GM12865 (cell line): ENCODE results near the gene SLC22A23.

Source experiments
- DNase-seq: peaks from one replicate; pipeline ENCODE4 v3.0.0; 2010; ENCODE audit warnings: low read depth
- H3K4me3 ChIP-seq: 2 replicates; pipeline ENCODE4 v1.5.1; 2011; ENCODE audit warnings: mild to moderate bottlenecking, low read depth, low read length, control low read depth
- TF ChIP-seq, protein P1 (sequence below): IDR thresholded peaks from 2 replicates; pipeline ENCODE4 v1.5.1; 2011; ENCODE audit warnings: low read length, control low read depth, low read depth, inconsistent platforms; ENCODE audit not compliant: insufficient read depth; ENCODE audit errors: missing control alignments

Gene SLC22A23

DNA sequence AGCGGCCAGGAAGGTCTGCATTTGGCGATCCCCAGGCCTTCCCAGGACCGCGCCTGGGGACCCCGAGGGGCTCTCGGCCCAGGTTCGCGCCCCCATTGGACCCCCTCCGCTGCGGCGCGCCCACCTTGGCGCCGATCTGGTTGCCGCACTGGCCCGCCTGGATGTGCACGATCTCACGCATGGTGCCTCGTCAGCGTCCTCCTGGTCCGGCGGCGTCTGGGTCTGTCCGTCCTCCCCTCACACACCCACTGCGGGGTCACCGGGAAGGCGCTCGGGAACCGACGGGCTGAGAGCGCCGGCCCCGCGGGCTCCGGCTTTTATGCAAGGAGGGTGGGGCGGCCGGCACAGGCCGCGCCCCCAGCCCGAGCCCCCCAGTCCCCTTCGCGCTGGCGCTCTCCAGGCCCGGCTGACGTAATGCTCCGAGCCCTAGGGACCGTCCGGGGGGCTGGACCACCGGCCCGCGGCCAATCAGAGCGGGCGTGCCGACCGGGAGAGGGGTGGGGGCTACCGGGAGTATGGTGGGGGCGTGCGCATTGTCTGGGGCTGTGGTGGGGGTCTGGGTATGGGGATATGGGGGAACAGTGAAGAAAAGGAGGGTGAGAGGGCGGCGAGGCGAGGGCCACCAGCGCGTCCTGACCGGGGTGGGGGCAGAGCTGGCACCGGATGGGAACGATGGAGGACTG is 229.3 kb downstream of the SLC22A23 start, which contains the start of gene TUBB2B:
Gene TUBB2B, minus strand, starts transcription at position 291 of the 683 bp plus-strand sequence. Its CDS starts 110 bp downstream, at position 181.
- H3K4me3 ChIP-seq, result peak within 1 kb of the TSS; percentile 48
- peak; percentile 39 for DNase-seq
- TF ChIP-seq, protein P1, sequence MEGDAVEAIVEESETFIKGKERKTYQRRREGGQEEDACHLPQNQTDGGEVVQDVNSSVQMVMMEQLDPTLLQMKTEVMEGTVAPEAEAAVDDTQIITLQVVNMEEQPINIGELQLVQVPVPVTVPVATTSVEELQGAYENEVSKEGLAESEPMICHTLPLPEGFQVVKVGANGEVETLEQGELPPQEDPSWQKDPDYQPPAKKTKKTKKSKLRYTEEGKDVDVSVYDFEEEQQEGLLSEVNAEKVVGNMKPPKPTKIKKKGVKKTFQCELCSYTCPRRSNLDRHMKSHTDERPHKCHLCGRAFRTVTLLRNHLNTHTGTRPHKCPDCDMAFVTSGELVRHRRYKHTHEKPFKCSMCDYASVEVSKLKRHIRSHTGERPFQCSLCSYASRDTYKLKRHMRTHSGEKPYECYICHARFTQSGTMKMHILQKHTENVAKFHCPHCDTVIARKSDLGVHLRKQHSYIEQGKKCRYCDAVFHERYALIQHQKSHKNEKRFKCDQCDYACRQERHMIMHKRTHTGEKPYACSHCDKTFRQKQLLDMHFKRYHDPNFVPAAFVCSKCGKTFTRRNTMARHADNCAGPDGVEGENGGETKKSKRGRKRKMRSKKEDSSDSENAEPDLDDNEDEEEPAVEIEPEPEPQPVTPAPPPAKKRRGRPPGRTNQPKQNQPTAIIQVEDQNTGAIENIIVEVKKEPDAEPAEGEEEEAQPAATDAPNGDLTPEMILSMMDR, result no peak

DNA sequence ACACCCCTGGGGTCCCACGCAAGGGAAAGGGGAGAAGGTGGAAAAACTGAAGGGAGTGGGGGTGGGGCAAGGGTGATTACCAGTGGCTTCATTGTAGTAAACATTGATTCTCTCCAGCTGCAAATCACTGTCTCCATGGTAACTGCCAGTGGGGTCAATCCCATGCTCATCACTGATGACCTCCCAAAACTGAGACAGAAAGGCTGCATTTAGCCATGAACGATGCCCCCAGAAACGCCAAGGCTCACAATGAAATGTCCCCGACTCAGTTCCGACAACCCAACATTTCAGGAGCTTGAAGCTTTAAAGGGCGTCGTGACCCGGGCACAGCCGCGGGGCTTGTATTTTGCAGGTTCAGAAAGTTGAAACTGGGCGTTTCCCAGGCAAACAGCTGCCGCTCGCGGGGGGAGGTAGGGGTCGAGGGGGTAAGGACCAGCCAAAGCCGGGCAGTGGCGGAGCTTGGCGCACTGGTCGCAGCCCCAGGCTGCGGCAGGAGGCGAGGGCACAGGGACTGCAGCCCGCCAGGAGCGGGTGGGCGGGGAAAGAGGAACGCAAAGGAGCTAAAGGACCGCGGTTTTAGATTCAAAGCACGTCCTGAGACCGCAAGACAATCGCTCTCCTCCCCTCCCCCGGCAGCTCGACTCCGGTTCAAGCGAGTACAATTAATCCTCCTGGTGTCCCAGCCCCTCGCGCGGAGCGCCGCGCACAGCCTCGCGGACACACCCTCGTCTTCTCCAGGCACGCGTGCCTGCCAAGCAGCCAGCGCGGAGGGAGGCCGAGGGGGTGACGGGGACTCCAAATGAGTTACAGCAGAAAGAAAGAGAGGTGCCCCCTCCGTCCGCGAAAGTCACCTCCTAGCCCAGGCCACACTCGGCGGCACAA is 230.1 kb downstream of the SLC22A23 start:
- TF ChIP-seq, protein P1, result no peak
- peak overlapping the region; percentile 48 for H3K4me3 ChIP-seq
- peak; percentile 54 for DNase-seq

DNA sequence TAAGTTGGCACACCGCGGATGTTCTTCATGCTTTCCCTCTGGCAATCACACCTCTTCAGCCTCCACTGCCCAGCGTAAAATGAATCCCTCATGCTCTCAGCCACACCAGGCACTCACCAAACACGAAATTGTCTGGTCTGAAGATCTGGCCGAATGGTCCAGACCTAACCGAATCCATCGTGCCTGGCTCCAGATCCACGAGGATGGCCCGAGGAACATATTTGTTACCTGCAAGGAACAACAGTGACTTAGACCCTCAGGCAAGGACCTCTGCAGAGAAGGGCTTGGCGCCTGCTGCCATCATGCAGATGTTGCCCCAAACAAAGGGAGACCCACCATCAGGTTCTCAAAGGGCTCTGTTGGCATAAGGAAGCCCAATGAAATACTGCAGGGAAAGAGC is 230.8 kb downstream of the SLC22A23 start:
- TF ChIP-seq, protein P1, result no peak
- H3K4me3 ChIP-seq, result no peak overlapping the region; the same call in 1 of the 2 replicates
- DNase-seq, result no peak

DNA sequence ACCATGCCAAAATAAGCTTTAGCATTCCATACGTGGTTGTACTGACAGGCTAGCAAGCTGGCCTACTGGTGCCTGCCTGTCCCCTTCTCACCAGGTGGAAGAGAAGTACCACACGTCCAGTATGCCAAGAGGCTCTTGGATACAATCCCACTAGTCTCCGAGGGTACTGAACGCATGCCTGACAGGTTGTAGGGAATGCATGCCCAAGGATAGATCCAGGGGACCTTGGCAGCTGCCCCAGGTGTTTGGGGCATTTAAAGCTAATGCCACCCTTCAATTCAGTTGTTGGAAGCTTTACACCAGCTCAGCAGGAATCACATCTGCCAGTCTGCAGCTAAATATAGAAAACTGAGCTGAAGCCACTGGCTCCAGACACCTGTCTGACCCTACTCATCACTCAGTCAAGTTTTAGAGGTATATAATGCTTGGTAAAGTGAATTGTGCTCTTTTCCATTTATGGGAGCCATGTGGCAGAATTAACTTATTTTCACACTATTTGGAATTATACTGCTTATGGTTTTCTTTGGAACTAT is 234.3 kb downstream of the SLC22A23 start:
- no peak overlapping the region for H3K4me3 ChIP-seq
- no peak for DNase-seq
- TF ChIP-seq, protein P1, result no peak

- H3K4me3 ChIP-seq, result no peak overlapping the region
- TF ChIP-seq, protein P1, result no peak
- DNase-seq, result no peak
These were observed 235.3 kb downstream of the SLC22A23 start for GRCh38 chr6:3221578-3221977.

DNA sequence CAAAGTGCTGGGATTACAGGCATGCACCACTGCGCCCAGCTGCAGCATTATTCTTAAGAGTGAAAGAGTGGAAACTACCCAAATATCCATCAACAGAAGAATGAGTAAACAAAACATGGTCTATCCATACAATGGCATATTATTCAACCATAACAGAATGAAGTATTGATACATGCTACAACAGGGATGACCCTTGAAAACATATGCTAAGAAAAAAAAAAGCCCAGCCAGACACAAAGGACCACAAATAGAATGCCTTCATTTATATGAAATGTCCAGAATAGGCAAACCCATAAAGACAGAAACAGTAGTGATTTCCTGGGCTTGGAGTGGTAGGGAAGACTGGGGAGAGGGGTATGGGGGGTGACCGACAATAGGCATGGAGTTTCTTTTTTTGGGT is 236.5 kb downstream of the SLC22A23 start:
- DNase-seq, result no peak
- H3K4me3 ChIP-seq, result no peak overlapping the region
- TF ChIP-seq, protein P1, result no peak
